ENCODE data around the gene SLC1A7.

Gene SLC1A7

GRCh38 chr1:53162621-53163020 is 20.2 kb upstream of the SLC1A7 start:
- WGBS, 2 experiments = 82 to 86% methylated on average over 5 of the region's 5 CpGs
- no peaks in the 10 kb centered on the region for H3K27me3 ChIP-seq (ENCODE audit: control insufficient read depth, insufficient read depth, low read length, poor library complexity, severe bottlenecking)
- no peaks in the 10 kb centered on the region for H3K9me3 ChIP-seq (ENCODE audit: control insufficient read depth, low read length)
- no peaks in the 10 kb centered on the region for H3K4me1 ChIP-seq (ENCODE audit: control insufficient read depth, insufficient read depth, low read length)
- H3K27ac ChIP-seq (ENCODE audit: insufficient read depth, low read depth, low read length, poor library complexity, severe bottlenecking) = no peak overlapping the region
- no peaks in the 10 kb centered on the region for H3K36me3 ChIP-seq (ENCODE audit: control insufficient read depth, insufficient read depth, low read length)
- H3K4me3 ChIP-seq (ENCODE audit: insufficient read depth, low read depth, low read length) = no peak overlapping the region

DNA sequence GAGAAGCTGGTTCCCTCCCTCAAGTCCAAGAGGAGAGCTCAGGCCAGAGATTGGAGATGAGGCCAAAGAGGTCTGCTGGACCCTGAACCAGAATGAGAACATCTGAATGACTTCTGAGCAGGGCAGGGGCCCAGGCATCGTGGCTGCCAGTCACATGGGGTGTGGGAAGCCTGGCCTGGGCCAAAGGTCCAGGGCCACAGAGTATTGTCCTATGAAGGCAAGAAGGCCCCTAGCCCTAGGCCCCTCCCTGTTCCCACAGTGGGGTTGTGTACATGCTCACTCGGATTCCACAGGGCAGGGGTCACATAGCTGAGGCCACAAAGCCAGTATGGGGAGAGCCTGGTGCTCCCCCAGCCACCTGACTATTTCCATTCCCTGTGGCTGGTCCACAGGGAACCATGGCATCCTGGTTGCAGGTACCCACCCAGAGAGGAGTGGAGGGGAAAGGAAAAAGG is 18.5 kb upstream of the SLC1A7 start:
- 73 to 74% methylated on average over 2 of the region's 2 CpGs for WGBS, 2 experiments
- no peaks in the 10 kb centered on the region for H3K36me3 ChIP-seq (ENCODE audit: control insufficient read depth, insufficient read depth, low read length)
- no peak overlapping the region for H3K27ac ChIP-seq (ENCODE audit: insufficient read depth, low read depth, low read length, poor library complexity, severe bottlenecking)
- no peaks in the 10 kb centered on the region for H3K4me1 ChIP-seq (ENCODE audit: control insufficient read depth, insufficient read depth, low read length)
- no peaks in the 10 kb centered on the region for H3K27me3 ChIP-seq (ENCODE audit: control insufficient read depth, insufficient read depth, low read length, poor library complexity, severe bottlenecking)
- no peaks in the 10 kb centered on the region for H3K9me3 ChIP-seq (ENCODE audit: control insufficient read depth, low read length)
- H3K4me3 ChIP-seq (ENCODE audit: insufficient read depth, low read depth, low read length) = no peak overlapping the region

DNA sequence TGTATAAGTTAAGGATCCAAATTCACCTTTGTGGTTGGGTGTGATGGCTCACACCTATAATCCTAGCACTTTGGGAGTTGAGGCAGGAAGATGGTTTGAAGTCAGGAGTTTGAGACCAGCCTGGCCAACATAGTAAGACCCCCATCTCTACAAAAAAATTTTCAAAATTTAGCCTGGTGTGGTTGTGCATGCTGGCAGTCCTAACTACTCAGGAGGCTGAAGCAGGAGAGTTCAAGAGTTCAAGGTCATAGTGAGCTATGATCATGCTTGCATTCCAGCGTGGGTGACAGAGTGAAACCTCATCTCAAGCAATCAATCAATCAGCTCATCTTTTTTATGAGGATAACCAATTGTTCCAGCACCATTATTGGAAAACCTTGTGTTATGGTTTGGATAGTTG is 16.5 kb upstream of the SLC1A7 start:
- Histone ChIP-seq H3K4me3 (ENCODE audit: insufficient read depth, low read depth, low read length) (no peak overlapping the region), H3K27ac (ENCODE audit: insufficient read depth, low read depth, low read length, poor library complexity, severe bottlenecking) (no peak overlapping the region), H3K27me3 (ENCODE audit: control insufficient read depth, insufficient read depth, low read length, poor library complexity, severe bottlenecking) (no peaks in the 10 kb centered on the region), H3K9me3 (ENCODE audit: control insufficient read depth, low read length) (no peaks in the 10 kb centered on the region), H3K36me3 (ENCODE audit: control insufficient read depth, insufficient read depth, low read length) (no peaks in the 10 kb centered on the region), H3K4me1 (ENCODE audit: control insufficient read depth, insufficient read depth, low read length) (no peaks in the 10 kb centered on the region)
- 100% methylated on average over 1 of the region's 1 CpG for WGBS, 2 experiments

DNA sequence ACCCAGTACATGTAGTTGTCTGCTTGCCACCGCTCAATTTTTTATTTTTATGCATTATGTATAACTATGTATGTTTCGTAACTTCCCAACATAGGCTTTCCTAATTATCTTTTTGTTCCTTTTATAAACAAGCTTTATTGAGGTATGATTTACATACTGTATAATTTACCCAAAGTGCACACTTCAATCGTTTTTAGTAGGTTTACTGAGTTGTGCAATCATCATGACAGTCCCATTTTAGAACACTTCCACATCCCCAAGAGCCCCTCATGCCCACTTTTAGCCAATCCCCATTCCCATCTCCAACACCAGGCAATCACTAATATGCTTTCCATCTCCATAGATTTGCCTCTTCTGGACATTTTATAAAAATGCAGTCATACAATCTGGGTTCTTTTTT is 14.3 kb upstream of the SLC1A7 start:
- no peaks in the 10 kb centered on the region for H3K36me3 ChIP-seq (ENCODE audit: control insufficient read depth, insufficient read depth, low read length)
- H3K27me3 ChIP-seq (ENCODE audit: control insufficient read depth, insufficient read depth, low read length, poor library complexity, severe bottlenecking) = no peaks in the 10 kb centered on the region
- H3K4me3 ChIP-seq (ENCODE audit: insufficient read depth, low read depth, low read length) = no peak overlapping the region
- no peaks in the 10 kb centered on the region for H3K4me1 ChIP-seq (ENCODE audit: control insufficient read depth, insufficient read depth, low read length)
- H3K9me3 ChIP-seq (ENCODE audit: control insufficient read depth, low read length) = no peaks in the 10 kb centered on the region
- 45 to 61% methylated on average over 1 of the region's 3 CpGs for WGBS, 2 experiments
- no peak overlapping the region for H3K27ac ChIP-seq (ENCODE audit: insufficient read depth, low read depth, low read length, poor library complexity, severe bottlenecking)

GRCh38 chr1:53155945-53156344 is 13.5 kb upstream of the SLC1A7 start:
- H3K4me1 ChIP-seq (ENCODE audit: control insufficient read depth, insufficient read depth, low read length) = no peaks in the 10 kb centered on the region
- 88 to 92% methylated on average over 7 of the region's 7 CpGs for WGBS, 2 experiments
- H3K36me3 ChIP-seq (ENCODE audit: control insufficient read depth, insufficient read depth, low read length) = no peaks in the 10 kb centered on the region
- no peak overlapping the region for H3K4me3 ChIP-seq (ENCODE audit: insufficient read depth, low read depth, low read length)
- H3K27ac ChIP-seq (ENCODE audit: insufficient read depth, low read depth, low read length, poor library complexity, severe bottlenecking) = no peak overlapping the region
- H3K9me3 ChIP-seq (ENCODE audit: control insufficient read depth, low read length) = no peaks in the 10 kb centered on the region
- no peaks in the 10 kb centered on the region for H3K27me3 ChIP-seq (ENCODE audit: control insufficient read depth, insufficient read depth, low read length, poor library complexity, severe bottlenecking)

GRCh38 chr1:53155534-53155933 is 13.1 kb upstream of the SLC1A7 start:
- H3K4me3 ChIP-seq (ENCODE audit: insufficient read depth, low read depth, low read length) = no peak overlapping the region
- no peaks in the 10 kb centered on the region for H3K27me3 ChIP-seq (ENCODE audit: control insufficient read depth, insufficient read depth, low read length, poor library complexity, severe bottlenecking)
- WGBS, 2 experiments = 86 to 89% methylated on average over 1 of the region's 1 CpG
- H3K4me1 ChIP-seq (ENCODE audit: control insufficient read depth, insufficient read depth, low read length) = no peaks in the 10 kb centered on the region
- no peak overlapping the region for H3K27ac ChIP-seq (ENCODE audit: insufficient read depth, low read depth, low read length, poor library complexity, severe bottlenecking)
- no peaks in the 10 kb centered on the region for H3K9me3 ChIP-seq (ENCODE audit: control insufficient read depth, low read length)
- no peaks in the 10 kb centered on the region for H3K36me3 ChIP-seq (ENCODE audit: control insufficient read depth, insufficient read depth, low read length)

DNA sequence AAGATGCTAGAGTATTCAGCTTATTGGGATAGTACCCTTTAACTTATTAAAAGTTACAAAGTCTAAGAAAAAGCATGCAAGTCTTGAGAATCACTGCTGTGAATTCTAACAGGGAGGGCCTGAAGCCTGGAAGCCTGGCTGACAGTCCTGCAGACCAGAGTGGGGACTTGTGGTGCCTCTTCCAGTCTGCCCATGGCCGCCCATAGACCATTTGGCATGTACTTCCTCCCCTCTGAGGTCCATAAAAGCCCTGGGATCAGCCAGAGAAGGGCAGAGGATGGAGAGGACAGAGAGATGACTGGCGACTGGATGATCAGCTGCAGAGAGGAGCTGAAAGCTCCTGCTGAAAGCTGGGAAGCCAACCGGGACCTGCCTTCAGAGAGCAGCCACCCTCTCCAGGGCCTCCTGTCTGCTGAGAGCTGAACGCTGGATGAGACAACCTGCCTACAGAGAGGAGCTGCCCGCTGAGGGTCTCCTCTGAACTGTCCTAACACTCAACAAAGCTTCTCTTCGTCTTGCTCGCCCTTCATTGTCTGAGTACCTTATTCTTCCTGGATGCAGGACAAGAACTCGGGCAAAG is 12.5 kb upstream of the SLC1A7 start:
- H3K4me1 ChIP-seq (ENCODE audit: control insufficient read depth, insufficient read depth, low read length) = no peaks in the 10 kb centered on the region
- H3K36me3 ChIP-seq (ENCODE audit: control insufficient read depth, insufficient read depth, low read length) = no peaks in the 10 kb centered on the region
- no peak overlapping the region for H3K4me3 ChIP-seq (ENCODE audit: insufficient read depth, low read depth, low read length)
- H3K27me3 ChIP-seq (ENCODE audit: control insufficient read depth, insufficient read depth, low read length, poor library complexity, severe bottlenecking) = no peaks in the 10 kb centered on the region
- H3K9me3 ChIP-seq (ENCODE audit: control insufficient read depth, low read length) = no peaks in the 10 kb centered on the region
- 91 to 94% methylated on average over 8 of the region's 8 CpGs for WGBS, 2 experiments
- no peak overlapping the region for H3K27ac ChIP-seq (ENCODE audit: insufficient read depth, low read depth, low read length, poor library complexity, severe bottlenecking)

DNA sequence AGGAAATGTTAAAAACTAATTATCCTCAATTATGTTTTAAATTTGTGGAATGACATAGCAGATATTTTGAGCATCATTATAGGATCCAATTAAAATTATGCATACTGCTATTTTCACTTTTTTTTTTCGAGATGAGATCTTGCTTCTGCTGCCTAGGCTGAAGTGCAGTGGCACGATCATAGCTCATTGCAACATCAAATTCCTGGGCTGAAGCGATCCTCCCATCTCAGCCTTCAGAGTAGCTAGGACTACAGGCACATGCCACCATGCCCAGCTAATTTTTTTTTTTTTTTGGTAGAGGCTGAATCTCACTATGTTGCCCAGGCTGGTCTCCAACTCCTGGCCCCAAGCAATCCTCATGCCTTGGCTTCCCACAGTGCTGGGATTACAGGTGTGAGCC is 11.3 kb upstream of the SLC1A7 start:
- Histone ChIP-seq H3K4me1 (ENCODE audit: control insufficient read depth, insufficient read depth, low read length) (no peaks in the 10 kb centered on the region), H3K36me3 (ENCODE audit: control insufficient read depth, insufficient read depth, low read length) (no peaks in the 10 kb centered on the region), H3K27me3 (ENCODE audit: control insufficient read depth, insufficient read depth, low read length, poor library complexity, severe bottlenecking) (no peaks in the 10 kb centered on the region), H3K9me3 (ENCODE audit: control insufficient read depth, low read length) (no peaks in the 10 kb centered on the region), H3K4me3 (ENCODE audit: insufficient read depth, low read depth, low read length) (no peak overlapping the region), H3K27ac (ENCODE audit: insufficient read depth, low read depth, low read length, poor library complexity, severe bottlenecking) (no peak overlapping the region)
- 89 to 91% methylated on average over 3 of the region's 3 CpGs for WGBS, 2 experiments

DNA sequence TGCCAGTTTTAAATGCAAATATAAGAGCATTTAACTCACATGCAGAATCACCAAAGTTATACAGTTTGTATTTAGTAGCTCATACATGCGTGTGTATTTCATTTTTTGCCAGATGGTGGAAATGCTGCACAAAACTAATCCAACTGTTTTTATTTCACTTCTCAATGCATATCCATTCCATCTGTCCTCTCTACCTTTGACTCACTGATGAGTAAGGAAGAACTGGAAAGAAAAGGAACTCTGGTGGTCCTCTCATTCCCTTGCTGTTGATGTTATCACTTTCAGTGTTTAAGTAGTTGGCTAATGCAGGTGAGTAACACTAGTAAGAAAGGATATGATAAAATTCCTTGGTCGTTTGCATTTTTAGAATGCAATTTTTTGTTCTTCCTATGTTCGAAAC is 5.7 kb upstream of the SLC1A7 start:
- peaks cover 4% of the 10 kb centered on the region for H3K4me1 ChIP-seq (ENCODE audit: control insufficient read depth, insufficient read depth, low read length)
- H3K36me3 ChIP-seq (ENCODE audit: control insufficient read depth, insufficient read depth, low read length) = no peaks in the 10 kb centered on the region
- no peaks in the 10 kb centered on the region for H3K27me3 ChIP-seq (ENCODE audit: control insufficient read depth, insufficient read depth, low read length, poor library complexity, severe bottlenecking)
- no peak overlapping the region for H3K27ac ChIP-seq (ENCODE audit: insufficient read depth, low read depth, low read length, poor library complexity, severe bottlenecking)
- no peak overlapping the region for H3K4me3 ChIP-seq (ENCODE audit: insufficient read depth, low read depth, low read length)
- H3K9me3 ChIP-seq (ENCODE audit: control insufficient read depth, low read length) = no peaks in the 10 kb centered on the region
- WGBS, 2 experiments = 89 to 90% methylated on average over 3 of the region's 3 CpGs

GRCh38 chr1:53147174-53147573 is 4.7 kb upstream of the SLC1A7 start:
- WGBS, 2 experiments = 89 to 94% methylated on average over 4 of the region's 4 CpGs
- H3K36me3 ChIP-seq (ENCODE audit: control insufficient read depth, insufficient read depth, low read length) = no peaks in the 10 kb centered on the region
- H3K9me3 ChIP-seq (ENCODE audit: control insufficient read depth, low read length) = no peaks in the 10 kb centered on the region
- H3K4me1 ChIP-seq (ENCODE audit: control insufficient read depth, insufficient read depth, low read length) = peaks cover 4% of the 10 kb centered on the region
- H3K27me3 ChIP-seq (ENCODE audit: control insufficient read depth, insufficient read depth, low read length, poor library complexity, severe bottlenecking) = no peaks in the 10 kb centered on the region
- H3K4me3 ChIP-seq (ENCODE audit: insufficient read depth, low read depth, low read length) = no peak overlapping the region
- H3K27ac ChIP-seq (ENCODE audit: insufficient read depth, low read depth, low read length, poor library complexity, severe bottlenecking) = no peak overlapping the region

Data from ectodermal cell (in vitro differentiated cells).